Neural cell (in vitro differentiated cells): ENCODE data around the gene MYL12B. TPM values are rescaled to one million over a fixed set of nuclear protein-coding genes. Genes with fewer than 3 reads are reported as not detected.

Experiments used
- H2AFZ ChIP-seq: fragments of 200-600, 300-800 bp; sonication (generic), shearing (Covaris generic); 2 replicates; pipeline ENCODE4 v1.6.0; 2014; ENCODE audit warnings: low read depth, mild to moderate bottlenecking, antibody characterized with exemption, low read length, moderate library complexity
- H3F3A ChIP-seq: fragments of 200-600 bp; shearing (Covaris generic); 2 replicates; pipeline ENCODE4 v1.6.1; 2016; ENCODE audit warnings: mild to moderate bottlenecking, moderate library complexity, mixed read lengths, antibody characterized with exemption, low read length; ENCODE audit not compliant: insufficient read depth, poor library complexity, severe bottlenecking
- H3K27ac ChIP-seq: fragments of 200-600, 300-800 bp; sonication (generic), shearing (Covaris generic); 2 replicates; pipeline ENCODE4 v1.5.1; 2014; ENCODE audit warnings: mild to moderate bottlenecking, low read length, moderate library complexity
- H3K27me3 ChIP-seq: fragments of 300-800, 200-600 bp; sonication (generic), shearing (Covaris generic); 2 replicates; pipeline ENCODE4 v1.6.0; 2014; ENCODE audit warnings: mild to moderate bottlenecking, low read depth, low read length, moderate library complexity; ENCODE audit not compliant: insufficient read depth
- H3K36me3 ChIP-seq: fragments of 300-800, 200-600 bp; sonication (generic), shearing (Covaris generic); 2 replicates; pipeline ENCODE4 v1.5.1; 2014; ENCODE audit warnings: mild to moderate bottlenecking, antibody characterized with exemption, low read length, moderate library complexity; ENCODE audit not compliant: insufficient read depth
- H3K4me2 ChIP-seq: fragments of 300-800, 200-600 bp; sonication (generic), shearing (Covaris generic); 2 replicates; pipeline ENCODE4 v1.6.0; 2014; ENCODE audit warnings: mild to moderate bottlenecking, low read length
- H3K4me3 ChIP-seq: fragments of 300-800, 200-600 bp; sonication (generic), shearing (Covaris generic); 2 replicates; pipeline ENCODE4 v1.5.1; 2014; ENCODE audit warnings: mild to moderate bottlenecking, low read length, moderate library complexity
- H3K79me2 ChIP-seq: fragments of 200-600 bp; shearing (Covaris generic); replicated peaks from 2 replicates; pipeline ENCODE4 v1.6.0; 2014; ENCODE audit warnings: mild to moderate bottlenecking, low read length, moderate library complexity; ENCODE audit not compliant: insufficient read depth
- H3K9ac ChIP-seq: fragments of 300-800, 200-600 bp; sonication (generic), shearing (Covaris generic); 2 replicates; pipeline ENCODE4 v1.6.1; 2016; ENCODE audit warnings: mild to moderate bottlenecking, low read length, mixed read lengths
- H3K9me2 ChIP-seq: fragments of 200-600 bp; shearing (Covaris generic); 2 replicates; pipeline ENCODE4 v1.6.1; 2016; ENCODE audit warnings: mild to moderate bottlenecking, low read length, mixed read lengths; ENCODE audit not compliant: insufficient read depth
- H3K9me3 ChIP-seq: fragments of 200-600, 300-800 bp; sonication (generic), shearing (Covaris generic); 2 replicates; pipeline ENCODE4 v1.6.1; 2016; ENCODE audit warnings: mild to moderate bottlenecking, mixed run types, low read length, moderate library complexity, mixed read lengths
- H4K20me1 ChIP-seq: fragments of 200-600 bp; shearing (Covaris generic); 2 replicates; pipeline ENCODE4 v1.6.1; 2016; ENCODE audit warnings: mild to moderate bottlenecking, mixed run types; ENCODE audit not compliant: insufficient read depth
- EP300 ChIP-seq: fragments of 450-650 bp; conservative IDR thresholded peaks from 2 replicates; pipeline ENCODE4 v1.6.1; 2014; ENCODE audit warnings: antibody characterized with exemption, mild to moderate bottlenecking, moderate library complexity; ENCODE audit not compliant: poor library complexity, severe bottlenecking
- EZH2 ChIP-seq: fragments of 200-600, 300-800 bp; shearing (Covaris generic), sonication (generic); IDR thresholded peaks from 2 replicates; pipeline ENCODE4 v1.6.1; 2014; ENCODE audit warnings: antibody characterized with exemption, low read length, borderline replicate concordance, mild to moderate bottlenecking; ENCODE audit not compliant: insufficient read depth, poor library complexity, severe bottlenecking
- MXI1 ChIP-seq: fragments of 450-650 bp; conservative IDR thresholded peaks from 2 replicates; pipeline ENCODE4 v1.6.1; 2014; ENCODE audit warnings: antibody characterized with exemption, mild to moderate bottlenecking; ENCODE audit not compliant: poor library complexity, severe bottlenecking
- POLR2AphosphoS5 ChIP-seq: IDR thresholded peaks from 2 replicates; pipeline ENCODE4 v1.6.1; 2012
- RAD21 ChIP-seq: fragments of 450-650 bp; conservative IDR thresholded peaks from 2 replicates; pipeline ENCODE4 v1.6.1; 2014; ENCODE audit warnings: antibody characterized with exemption, mild to moderate bottlenecking, moderate library complexity
- SMC3 ChIP-seq: fragments of 450-650 bp; conservative IDR thresholded peaks from 2 replicates; pipeline ENCODE4 v1.6.1; 2014; ENCODE audit warnings: antibody characterized with exemption, mild to moderate bottlenecking, moderate library complexity; ENCODE audit not compliant: poor library complexity
- TAF1 ChIP-seq: IDR thresholded peaks from 2 replicates; pipeline ENCODE4 v1.6.1; 2012; ENCODE audit warnings: low read depth
- polyA plus RNA-seq: library from polyadenylated mRNA; depleted of rRNA; stranded (reverse); fragments of >200 nt; gene quantifications from 2 replicates; pipeline ENCODE4 v1.2.3, GENCODE V29; 2014
- TF ChIP-seq, protein P1 (sequence below): fragments of 450-650 bp; IDR thresholded peaks from 2 replicates; pipeline ENCODE4 v1.5.1; 2014; ENCODE audit warnings: antibody characterized with exemption, mild to moderate bottlenecking, moderate library complexity; ENCODE audit not compliant: poor library complexity, severe bottlenecking
- TF ChIP-seq, protein P2 (sequence below): IDR thresholded peaks from 2 replicates; pipeline ENCODE4 v1.6.1; 2012; ENCODE audit warnings: borderline replicate concordance

MYL12B gene
- polyA plus RNA-seq, 1 donor from 2014 or later: 384 TPM

DNA sequence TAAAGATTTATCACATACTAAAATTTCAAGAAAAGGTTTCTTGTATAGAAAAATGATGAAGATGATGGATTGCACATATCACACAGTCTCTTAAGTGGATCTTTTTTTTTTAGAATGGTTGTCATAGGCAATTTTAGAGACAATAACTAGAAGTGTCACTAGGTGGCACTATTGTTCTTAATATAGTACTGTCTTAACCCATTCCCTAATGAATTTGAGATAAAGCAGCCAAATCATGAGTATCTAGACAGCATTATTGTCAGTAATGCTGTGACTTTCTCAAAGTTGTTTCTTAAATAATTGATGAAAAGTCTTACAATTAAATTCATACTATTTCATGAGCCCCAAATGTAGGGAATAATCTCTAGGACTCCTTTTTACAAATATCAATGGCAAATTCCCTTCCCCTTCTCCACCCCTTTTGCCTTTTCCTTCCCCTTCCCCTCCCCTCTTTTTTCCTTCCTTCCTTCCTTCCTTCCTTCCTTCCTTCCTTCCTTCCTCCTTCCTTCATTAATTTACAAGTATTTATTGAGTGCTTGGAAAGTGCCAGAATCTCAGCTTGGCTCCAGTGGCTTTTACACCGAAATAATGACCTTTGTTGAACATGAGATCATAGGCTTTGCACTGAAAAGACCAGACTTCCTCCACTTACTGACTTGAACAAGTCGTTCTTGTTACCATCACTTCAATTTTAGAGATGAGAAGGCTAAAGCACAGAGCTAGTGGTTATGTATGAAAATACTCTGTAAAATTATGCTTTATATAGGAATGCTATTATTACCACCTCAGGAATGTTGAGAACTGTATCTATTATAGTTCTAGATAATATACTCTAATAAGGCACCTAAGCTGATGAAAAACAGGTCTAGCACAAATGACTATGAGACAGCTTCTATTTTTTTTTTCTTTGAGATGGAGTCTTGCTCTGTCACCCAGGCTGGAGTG lies 19.8 kb downstream of the MYL12B start:
- Histone ChIP-seq H3K79me2 (no peaks in the 10 kb centered on the region), H3K9me3 (no peaks in the 10 kb centered on the region), H3K27me3 (no peaks in the 10 kb centered on the region), H3K36me3 (no peaks in the 10 kb centered on the region), H3F3A (no peaks in the 10 kb centered on the region), H3K4me2 (no peak overlapping the region), H3K27ac (no peak overlapping the region), H3K9me2 (no peaks in the 10 kb centered on the region), H3K9ac (no peak overlapping the region), H3K4me3 (no peak overlapping the region), H2AFZ (no peak overlapping the region), H4K20me1 (no peaks in the 10 kb centered on the region)
- peak; percentile 94 for TF ChIP-seq SMC3
- TF ChIP-seq, protein P1, sequence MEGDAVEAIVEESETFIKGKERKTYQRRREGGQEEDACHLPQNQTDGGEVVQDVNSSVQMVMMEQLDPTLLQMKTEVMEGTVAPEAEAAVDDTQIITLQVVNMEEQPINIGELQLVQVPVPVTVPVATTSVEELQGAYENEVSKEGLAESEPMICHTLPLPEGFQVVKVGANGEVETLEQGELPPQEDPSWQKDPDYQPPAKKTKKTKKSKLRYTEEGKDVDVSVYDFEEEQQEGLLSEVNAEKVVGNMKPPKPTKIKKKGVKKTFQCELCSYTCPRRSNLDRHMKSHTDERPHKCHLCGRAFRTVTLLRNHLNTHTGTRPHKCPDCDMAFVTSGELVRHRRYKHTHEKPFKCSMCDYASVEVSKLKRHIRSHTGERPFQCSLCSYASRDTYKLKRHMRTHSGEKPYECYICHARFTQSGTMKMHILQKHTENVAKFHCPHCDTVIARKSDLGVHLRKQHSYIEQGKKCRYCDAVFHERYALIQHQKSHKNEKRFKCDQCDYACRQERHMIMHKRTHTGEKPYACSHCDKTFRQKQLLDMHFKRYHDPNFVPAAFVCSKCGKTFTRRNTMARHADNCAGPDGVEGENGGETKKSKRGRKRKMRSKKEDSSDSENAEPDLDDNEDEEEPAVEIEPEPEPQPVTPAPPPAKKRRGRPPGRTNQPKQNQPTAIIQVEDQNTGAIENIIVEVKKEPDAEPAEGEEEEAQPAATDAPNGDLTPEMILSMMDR: peak; percentile 93
- peak; percentile 92 for TF ChIP-seq RAD21
- no peak for TF ChIP-seq EZH2

DNA sequence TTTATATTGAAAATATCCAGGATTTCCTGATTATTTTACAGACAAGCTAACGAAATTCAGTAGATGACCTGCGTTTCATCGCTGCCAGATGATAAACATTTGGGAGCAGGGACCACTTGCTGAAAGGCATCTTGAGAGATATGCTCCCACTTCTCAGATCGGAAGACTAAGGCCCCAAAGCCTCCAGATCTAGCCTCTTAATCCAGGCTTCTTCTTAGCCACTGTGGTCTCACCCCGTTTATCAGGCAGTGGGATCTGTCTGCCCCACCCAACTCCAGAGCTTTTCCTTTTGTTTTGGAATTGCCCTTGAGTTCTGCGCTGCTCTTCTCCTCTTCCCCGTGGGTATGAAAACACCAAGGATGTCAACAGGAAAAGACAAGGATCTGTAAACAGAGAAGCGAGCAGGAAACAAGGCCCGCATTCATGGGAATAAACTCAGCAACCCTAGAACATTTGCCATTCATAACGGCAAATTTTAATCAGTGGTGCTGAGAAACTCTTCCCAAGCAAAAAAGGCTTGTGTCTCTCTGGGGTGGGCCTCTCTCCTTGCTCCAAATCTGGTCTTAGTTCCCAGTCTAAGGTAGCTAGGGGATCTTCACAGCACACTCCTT lies 21.4 kb downstream of the MYL12B start:
- Histone ChIP-seq H3K4me3 (no peak overlapping the region), H4K20me1 (no peaks in the 10 kb centered on the region), H3K36me3 (no peaks in the 10 kb centered on the region), H3K9me3 (no peaks in the 10 kb centered on the region), H3K4me2 (no peak overlapping the region), H3F3A (no peaks in the 10 kb centered on the region), H3K79me2 (no peaks in the 10 kb centered on the region), H3K9ac (no peak overlapping the region), H3K27ac (no peak overlapping the region), H3K27me3 (no peaks in the 10 kb centered on the region), H2AFZ (no peak overlapping the region), H3K9me2 (no peaks in the 10 kb centered on the region)
- TF ChIP-seq, protein P2, sequence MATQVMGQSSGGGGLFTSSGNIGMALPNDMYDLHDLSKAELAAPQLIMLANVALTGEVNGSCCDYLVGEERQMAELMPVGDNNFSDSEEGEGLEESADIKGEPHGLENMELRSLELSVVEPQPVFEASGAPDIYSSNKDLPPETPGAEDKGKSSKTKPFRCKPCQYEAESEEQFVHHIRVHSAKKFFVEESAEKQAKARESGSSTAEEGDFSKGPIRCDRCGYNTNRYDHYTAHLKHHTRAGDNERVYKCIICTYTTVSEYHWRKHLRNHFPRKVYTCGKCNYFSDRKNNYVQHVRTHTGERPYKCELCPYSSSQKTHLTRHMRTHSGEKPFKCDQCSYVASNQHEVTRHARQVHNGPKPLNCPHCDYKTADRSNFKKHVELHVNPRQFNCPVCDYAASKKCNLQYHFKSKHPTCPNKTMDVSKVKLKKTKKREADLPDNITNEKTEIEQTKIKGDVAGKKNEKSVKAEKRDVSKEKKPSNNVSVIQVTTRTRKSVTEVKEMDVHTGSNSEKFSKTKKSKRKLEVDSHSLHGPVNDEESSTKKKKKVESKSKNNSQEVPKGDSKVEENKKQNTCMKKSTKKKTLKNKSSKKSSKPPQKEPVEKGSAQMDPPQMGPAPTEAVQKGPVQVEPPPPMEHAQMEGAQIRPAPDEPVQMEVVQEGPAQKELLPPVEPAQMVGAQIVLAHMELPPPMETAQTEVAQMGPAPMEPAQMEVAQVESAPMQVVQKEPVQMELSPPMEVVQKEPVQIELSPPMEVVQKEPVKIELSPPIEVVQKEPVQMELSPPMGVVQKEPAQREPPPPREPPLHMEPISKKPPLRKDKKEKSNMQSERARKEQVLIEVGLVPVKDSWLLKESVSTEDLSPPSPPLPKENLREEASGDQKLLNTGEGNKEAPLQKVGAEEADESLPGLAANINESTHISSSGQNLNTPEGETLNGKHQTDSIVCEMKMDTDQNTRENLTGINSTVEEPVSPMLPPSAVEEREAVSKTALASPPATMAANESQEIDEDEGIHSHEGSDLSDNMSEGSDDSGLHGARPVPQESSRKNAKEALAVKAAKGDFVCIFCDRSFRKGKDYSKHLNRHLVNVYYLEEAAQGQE: no peak
- no peak for TF ChIP-seq TAF1
- no peak for TF ChIP-seq EP300
- TF ChIP-seq SMC3: no peak
- TF ChIP-seq, protein P1: no peak
- TF ChIP-seq MXI1: no peak
- TF ChIP-seq RAD21: no peak
- TF ChIP-seq EZH2: no peak
- TF ChIP-seq POLR2AphosphoS5: no peak
